ENCODE data around the gene KLHL29. TPM values are rescaled to one million over a fixed set of nuclear protein-coding genes. Genes with fewer than 3 reads are reported as not detected.

KLHL29 gene
- total RNA-seq, 1 experiment from 2014 or later, result 5.6 TPM

- peak; percentile 15 for DNase-seq (ENCODE audit: low read depth)
These were observed 271.6 kb downstream of the KLHL29 start for GRCh38 chr2:23656597-23656973.

- DNase-seq (ENCODE audit: low read depth), result no peak
These were observed 272.4 kb downstream of the KLHL29 start for GRCh38 chr2:23657371-23657770.

DNA sequence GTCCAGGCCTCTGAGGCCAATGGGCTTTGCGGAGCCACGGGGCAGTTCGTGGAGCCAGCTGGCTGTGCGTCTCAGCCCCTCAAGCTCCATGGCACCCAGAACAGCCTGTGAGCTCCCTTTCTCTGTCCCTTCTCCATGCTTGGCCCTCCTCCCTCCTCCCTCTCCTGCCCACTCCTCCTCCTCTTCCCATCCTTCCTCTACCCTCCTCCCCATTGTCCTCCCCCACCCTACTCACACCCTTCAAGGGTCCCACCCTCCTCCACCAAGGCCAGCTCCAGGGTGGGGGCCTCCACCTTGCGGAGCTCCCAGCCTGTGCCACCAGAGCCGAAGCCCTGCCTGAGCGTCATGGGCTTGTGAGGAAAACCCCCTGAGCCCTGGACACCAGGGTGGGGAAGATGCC, 273.0 kb downstream of the KLHL29 start:
- no peak for DNase-seq (ENCODE audit: low read depth)

DNA sequence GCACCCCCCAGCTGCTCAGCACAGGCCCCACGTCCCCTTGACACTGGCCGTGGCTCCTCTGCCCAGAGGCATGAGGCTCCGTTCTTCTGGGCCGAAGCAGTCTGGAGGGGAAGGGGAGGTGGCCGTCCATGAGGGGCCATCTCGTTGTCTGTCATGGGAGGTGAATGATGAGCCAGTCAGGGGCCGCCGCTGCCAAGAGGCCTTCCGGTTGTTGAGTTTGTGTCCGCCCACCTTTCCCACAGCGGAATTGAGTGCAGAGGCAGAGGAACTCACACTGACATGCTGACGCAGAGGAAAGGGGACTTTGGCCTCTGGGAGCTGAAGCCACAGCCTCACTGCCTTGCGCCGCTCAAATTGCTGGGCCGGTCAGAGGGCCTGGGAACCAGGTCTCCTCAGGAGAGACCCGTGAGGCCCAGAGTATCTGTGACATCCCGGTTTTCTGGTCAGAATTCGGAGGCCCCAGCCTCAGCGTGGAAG, 273.5 kb downstream of the KLHL29 start:
- peak; percentile 30 for DNase-seq (ENCODE audit: low read depth)

- DNase-seq (ENCODE audit: low read depth), result no peak
These were observed 274.3 kb downstream of the KLHL29 start for GRCh38 chr2:23659328-23659727.

DNA sequence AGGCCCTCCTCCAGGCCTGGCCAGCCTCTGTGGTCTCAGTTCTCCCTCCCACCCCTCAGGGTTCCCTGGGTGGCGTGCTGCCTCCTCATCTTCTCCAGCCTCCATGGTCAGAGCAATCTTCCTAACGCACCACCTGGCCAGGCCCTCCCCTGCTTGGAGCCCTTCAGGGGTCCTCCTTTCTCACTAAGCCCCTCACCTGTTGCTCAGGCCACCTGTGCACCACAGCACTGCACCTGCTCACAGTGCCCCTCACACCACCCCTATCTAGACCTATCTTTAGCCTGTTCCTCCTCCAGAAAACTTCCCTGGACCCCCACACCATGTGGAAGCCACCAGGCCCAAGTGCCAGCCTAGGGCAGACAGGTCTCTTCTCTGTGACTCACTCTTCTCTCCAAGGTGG, 274.8 kb downstream of the KLHL29 start:
- no peak for DNase-seq (ENCODE audit: low read depth)

GRCh38 chr2:23660237-23660636, 275.3 kb downstream of the KLHL29 start:
- DNase-seq (ENCODE audit: low read depth), result no peak

- no peak for DNase-seq (ENCODE audit: low read depth)
These were observed 276.5 kb downstream of the KLHL29 start for GRCh38 chr2:23661276-23662050.

GRCh38 chr2:23662466-23662865, 277.5 kb downstream of the KLHL29 start:
- no peak for DNase-seq (ENCODE audit: low read depth)

GRCh38 chr2:23662941-23663920, 278.3 kb downstream of the KLHL29 start:
- DNase-seq (ENCODE audit: low read depth), result peak; percentile 18

DNA sequence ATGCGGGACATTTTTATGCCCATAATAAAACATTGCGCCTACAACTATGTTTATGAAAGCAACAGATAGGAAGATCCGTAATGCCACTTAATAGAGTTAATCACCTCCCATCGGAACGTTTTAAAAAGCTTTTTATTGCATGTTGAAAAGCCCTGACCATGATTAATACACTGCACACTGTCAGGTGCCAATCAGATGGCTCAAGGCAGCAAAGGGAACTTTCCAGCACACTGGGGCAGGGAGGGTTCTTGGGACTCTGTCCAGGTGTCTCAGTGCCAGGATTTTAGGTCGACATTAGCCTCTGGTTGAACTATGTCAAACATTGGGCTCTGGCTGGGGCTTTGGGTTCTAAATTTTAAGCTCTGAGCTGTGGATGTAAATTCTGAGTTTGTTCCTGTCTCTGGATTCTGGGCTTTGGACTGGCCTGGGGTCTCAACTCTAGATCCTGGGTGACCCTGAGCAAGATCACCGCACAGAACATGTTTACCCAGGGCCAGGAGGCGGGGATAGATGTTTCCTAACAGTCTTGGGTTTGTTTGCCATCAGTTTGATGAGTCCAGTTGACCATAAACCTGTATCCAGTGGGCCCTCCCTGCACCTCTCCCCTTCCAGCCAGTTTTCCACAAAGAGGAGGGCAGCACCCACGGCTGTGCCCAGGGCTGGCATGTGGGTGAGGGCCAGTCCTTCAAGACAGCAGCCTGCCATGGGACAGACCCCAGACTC, 279.2 kb downstream of the KLHL29 start:
- no peak for DNase-seq (ENCODE audit: low read depth)

DNA sequence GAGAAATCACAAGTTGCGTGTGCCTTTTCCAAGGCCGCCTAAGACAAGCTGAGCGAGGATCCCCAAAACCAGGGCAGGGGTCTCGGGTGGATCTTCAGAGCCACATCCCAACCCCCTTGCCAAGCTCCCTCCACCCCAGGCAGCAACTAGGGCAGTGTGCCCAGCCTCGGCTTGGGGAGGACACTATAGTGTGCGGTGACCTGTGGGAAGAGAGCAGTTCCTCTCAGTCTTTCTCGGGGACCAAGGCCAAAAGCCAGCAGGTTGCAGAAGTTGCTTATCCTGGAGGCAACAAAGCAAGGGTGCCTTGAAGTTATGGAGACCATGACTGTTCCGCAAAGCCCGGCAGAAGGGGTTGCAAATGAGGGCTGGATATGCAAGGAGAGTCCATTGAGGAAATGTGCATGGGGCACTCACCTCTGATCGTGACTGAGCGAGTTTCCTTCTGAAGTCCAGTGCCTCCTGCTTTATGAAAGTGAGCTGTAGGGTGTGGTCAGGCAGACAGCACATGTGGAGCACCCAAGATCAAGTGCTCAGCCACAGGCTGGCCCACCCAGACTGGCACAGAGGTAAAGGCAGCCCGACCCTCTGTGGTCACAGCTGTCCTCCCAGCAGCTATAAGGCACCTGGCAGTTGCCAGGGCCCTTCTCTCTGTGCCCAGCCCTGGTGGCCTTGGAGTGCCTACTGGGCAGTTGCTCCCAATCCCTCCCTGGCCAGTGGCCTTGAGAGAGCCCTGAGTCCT, 281.4 kb downstream of the KLHL29 start:
- no peak for DNase-seq (ENCODE audit: low read depth)

DNA sequence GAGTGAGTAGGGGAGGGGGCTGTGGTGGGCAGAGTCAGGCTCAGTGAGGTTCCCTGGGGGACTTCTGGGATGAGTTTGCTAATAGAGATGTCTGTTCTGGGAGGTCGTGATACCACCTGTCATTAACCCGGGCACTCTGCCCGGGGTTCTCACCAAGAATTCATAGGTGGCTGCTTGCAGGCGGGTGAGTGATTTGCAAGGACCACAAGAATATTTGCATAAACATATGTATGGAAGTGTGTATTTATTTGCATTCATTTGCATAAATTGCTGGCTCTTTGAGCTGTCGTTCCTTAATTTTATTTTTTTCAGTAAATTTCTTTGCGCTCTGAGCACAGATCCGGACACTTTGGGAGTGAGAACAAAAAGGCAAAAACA, 282.0 kb downstream of the KLHL29 start:
- DNase-seq (ENCODE audit: low read depth), result no peak

- peak; percentile 67 for DNase-seq (ENCODE audit: low read depth)
These were observed 283.9 kb downstream of the KLHL29 start for GRCh38 chr2:23668756-23669304.

DNA sequence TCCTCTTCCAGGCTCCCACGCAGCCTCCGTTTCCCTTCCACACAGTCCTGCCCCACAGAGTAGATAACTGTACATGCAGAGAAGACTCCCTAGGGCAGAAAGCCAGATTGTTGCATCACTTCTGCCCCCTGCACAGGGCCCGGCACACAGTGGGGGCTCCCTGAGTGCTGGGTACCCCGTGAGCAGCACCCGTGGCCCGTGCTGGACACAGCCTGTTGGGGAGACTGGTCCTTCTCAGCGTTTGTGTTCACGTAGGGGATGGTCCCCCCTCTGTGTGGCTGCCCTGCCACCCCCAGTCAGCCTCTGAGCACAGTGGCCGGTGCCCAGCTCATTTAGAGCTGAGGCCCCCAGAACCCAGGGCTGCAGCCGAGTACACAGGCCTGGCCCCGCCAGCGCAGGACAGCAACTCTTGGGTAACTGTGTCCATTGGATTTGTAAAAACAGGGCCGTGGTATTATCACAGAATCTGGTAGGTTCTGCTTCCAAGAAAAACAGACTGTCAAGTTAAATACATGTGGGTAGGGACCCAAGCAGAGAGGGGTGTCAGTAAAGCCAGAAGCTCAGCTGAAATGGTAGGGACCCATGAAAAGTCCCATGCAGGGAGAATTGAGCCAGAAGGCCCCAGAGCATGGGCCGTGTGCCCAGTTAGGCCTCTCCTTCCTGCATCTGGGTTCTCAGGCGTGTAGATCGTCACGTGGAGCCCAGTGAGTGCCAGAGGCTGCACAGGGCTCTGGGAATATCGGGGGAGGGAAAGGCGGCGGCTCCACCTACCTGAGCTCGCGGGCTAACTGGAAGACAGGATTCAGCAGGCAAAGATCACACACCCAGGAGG, 284.6 kb downstream of the KLHL29 start:
- peak; percentile 41 for DNase-seq (ENCODE audit: low read depth)

DNA sequence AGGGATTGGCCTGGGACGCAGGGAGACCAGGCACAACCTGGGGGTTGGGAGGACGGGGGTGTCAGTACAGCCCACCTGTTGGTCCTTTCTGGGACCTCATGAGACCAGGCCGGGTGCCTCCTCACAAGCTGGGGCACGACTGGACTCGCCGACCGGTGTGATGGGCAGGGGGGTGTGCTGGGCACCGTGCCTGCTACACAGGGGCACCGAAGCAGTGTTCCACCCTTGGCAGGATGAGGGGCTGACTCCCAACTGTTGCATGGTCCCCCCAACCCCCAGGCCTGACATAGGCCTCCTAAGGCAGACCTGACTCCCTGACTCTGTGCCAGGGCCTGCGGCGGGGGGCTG, 285.2 kb downstream of the KLHL29 start:
- no peak for DNase-seq (ENCODE audit: low read depth)

GRCh38 chr2:23673082-23673481, 288.1 kb downstream of the KLHL29 start:
- DNase-seq (ENCODE audit: low read depth), result no peak

DNA sequence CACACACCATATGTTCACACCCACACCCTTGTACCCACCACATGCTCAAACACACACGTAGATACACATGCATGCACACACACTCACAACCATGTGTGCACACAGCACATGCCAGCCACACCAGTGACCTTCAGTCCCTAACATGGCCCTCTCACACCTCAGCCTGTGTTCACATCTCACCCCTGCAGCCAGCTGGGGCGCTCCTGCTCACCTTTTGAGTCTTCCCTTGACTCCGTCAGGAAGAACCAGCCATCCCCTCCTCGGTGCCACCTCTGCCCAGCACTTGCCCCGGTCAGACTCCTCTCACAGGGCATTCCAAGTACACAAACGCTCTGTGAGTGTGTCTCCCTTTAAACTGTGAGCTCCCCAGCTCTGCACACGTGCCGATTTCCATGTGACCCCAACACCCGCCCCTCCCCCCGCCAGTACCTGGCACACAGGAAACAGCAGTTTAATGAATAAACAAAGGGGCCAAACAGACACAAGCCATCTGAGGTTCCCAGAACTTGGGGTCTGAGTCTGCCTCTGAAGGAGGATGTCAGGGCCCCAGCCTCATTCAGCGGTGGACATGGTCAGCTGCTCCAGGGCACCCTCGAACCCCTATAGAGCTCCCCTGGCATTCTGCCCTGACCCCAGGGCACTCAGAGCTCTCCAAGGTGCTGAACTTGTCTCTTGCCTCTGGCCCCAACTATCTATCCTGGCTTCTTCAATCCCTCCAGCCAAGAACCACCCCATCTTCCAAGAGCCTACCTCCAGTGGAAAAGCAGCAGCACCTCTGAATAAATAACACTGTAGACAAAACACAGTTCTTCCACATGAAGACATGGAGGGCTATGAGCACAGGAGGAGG, 289.1 kb downstream of the KLHL29 start:
- DNase-seq (ENCODE audit: low read depth), result no peak

DNA sequence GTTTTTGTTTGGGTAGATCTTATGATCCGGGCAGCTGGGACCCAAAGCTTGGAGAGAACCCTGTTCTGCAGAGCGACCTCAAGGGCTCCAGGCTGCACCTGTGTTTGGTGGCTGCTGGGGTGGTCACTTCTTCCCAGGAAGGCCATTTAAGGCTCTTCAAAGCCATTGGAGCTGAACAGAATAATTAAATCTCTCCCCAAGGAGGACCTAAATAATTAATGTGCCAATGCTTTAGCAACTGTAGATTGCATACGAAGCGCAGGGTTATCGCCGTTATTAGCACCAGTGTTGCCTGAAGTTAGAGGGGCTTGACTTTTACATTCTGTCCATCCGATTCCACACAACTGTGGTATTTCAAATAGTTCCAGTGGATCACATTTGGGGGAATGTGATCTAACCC, 290.5 kb downstream of the KLHL29 start:
- no peak for DNase-seq (ENCODE audit: low read depth)
